OCI-LY3 (cell line): ENCODE measurements around the gene KIF1B.

Experiments used
- CTCF ChIP-seq: fragments of 200-600, 300-600 bp; sonication (generic); IDR thresholded peaks from 2 replicates; pipeline ENCODE4 v1.5.1; 2014; ENCODE audit warnings: antibody characterized with exemption, low read length, low read depth
- EZH2phosphoT487 ChIP-seq: fragments of 200-600 bp; shearing (Covaris generic); IDR thresholded peaks from 2 replicates; pipeline ENCODE4 v1.6.1; 2018; ENCODE audit warnings: antibody characterized with exemption, mixed run types, low read depth

GRCh38 chr1:10161541-10162290 lies 48.7 kb upstream of the KIF1B start:
- TF ChIP-seq CTCF (no peak), EZH2phosphoT487 (no peak)
